ENCODE results near the gene LCN12.

Gene LCN12

DNA sequence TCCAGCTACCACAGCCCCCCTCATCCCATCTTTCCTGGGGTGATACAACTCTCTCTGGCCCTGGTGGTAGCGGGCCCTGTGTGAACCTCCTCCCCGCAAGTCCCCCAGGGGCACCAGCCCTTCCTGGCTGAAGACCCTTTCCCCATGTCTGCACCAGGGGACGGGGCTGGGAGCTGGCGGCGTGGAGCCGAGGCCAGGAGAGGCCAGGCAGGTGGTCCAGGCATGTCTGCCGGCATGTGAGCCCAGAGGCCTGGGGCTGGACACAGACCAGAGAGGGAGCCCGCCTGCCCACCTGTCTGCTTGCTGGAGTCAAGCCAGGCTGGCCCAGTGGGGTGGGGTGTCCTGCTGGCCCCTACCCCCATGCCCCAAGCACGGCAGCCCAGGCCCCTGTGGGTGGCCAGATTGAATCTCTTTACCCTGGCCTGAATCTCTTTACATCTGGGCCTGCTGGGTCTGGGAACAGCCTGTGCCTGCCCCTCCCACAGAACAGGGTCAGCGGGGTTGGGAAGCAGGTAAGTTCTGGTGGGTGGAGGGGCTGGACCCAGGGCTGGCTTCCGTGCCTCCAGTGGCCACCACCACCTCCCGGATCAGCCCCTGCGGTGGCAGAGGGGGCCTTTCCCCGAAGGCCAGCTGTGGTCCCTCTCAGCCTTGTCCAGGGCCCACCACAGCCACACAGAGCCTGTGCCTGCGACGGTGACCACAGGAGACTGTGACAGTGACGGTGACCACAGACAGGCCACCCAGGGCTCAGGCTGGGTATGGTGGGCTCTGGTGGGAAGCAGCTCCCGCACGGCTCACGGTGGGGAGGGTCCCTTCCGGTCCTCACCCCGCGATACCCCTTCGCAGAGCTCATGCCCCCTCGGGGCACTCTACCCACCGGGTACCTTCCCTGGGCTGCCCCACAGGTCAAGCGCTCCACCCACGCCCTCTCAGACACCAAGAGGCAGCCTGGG, 7.1 kb downstream of the LCN12 start:
- DNase-seq: no peak

DNA sequence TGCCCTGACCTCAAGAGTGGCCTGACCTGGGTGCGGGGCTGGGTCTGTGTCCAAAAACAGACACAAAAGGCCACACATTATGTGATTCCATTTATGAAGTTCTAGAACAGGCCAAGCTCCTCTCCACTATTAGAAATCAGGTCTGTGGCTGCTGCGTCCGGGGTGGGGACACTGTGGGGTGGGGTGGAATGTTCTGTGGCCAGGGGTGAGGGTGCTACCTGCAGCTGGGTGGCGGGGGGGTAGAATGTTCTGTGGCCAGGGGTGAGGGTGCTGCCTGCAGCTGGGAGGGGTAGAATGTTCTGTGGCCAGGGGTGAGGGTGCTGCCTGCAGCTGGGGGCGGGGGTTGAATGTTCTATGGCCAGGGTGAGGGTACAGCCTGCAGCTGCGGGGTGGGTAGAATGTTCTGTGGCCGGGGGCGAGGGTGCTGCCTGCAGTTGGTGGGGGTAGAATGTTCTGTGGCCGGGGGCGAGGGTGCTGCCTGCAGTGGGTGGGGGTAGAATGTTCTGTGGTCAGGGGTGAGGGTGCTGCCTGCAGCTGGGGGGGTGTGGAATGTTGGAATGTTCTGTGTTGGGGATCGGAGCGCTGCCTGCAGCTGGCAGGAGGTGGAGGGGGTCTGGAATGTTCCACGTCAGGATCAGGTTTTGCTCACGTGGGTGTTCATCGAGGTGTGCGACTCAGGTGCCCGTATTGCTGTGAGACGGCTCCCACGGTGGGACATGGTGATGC, 8.3 kb downstream of the LCN12 start:
- no peak for DNase-seq

DNA sequence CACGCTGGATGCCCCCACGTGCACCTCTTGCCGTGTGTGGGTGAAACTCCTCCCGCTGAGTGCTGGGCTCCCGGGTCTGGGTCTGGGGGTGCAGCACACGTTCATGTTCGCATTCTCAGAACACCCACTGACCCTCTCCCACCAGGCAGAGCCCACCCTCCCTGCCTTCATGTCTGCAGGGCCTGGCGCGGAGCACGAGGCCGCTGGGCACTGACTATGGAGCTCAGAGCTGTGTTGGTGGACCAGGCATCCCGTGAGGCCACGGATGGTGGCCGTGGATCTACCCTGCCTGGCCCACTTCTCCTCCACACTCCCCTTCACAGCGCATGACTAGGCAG, 8.8 kb downstream of the LCN12 start:
- DNase-seq: no peak

DNA sequence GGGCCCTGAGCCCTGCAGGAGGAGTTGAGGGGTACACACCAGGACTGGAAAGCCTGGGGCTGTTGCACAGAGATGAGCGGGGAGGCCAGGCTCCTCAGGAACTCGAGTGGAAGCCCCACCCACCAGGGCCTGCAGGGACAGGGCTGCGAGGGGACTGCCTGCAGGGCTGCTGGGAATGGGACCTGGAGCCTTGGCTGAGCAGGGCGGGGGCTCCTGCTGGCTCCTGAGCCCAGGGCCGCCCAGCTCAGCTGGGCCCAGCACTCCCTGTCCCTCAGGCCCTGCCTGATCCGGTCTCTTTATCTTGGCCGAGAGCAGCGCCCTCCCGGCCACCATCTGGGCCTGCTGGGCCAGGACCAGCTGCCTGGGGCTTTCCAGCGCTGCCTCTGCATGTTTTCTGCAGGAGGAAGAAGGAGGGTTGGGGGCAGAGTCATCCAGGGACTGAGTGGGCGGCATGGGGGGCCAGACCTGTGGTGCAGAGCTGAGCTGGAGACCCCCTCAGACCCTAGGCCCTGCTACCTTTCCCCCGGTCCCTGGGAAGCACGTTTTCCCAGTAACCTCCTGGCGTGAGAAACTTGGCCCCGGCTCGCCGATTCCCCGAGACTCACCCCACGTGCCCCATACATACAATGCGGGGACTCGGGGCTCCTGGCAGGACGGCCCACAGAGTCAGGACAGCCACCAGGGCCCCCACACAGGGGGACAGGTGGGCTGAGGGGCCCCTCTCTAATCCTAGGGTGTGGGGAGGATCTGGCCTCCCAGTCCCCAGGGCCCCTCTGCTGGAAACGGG, 9.4 kb downstream of the LCN12 start:
- no peak for DNase-seq

DNA sequence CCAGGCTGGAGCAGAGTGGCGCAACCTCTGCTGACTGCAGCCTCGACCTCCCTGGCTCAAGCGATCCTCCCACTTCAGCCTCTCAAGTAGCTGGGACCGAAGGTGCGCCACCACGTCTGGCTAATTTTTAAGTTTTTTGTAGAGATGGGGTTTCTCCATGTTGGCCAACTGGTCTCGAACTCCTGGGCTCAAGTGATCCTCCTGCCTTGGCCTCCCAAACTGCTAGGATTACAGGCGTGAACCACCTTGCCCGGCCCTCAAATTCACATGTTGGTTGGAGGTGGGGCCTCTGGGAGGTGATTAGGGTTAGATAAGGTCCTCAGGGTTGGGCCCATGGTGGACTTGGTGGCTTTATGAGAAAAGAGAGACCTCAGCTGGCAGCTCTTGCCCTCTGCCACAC, 10.1 kb downstream of the LCN12 start:
- DNase-seq: no peak

DNA sequence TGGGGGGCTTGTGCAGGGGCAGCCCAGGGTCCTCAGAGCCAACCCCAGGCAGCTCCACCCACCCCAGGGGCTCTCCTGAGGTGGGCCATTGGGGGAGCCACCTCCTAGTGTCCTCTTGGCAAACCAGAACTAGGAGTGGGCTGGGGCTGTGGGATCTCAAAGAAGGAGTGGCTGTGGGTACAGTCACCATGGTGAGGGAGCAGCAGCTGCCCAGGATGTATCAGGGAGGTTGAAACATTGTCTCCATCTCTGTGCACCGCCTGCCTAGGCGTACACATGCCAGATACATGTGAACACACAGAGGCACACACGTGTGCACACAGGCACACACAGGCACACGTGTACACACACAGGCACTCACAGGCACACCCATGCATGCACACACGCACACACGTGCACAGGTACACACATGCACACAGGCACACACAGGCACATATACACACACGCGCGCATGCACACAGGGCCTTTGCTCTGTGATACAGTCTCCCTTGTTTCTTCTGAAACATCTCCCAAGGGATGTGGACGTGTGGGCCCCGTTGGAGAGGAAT, 10.7 kb downstream of the LCN12 start:
- DNase-seq: no peak

DNA sequence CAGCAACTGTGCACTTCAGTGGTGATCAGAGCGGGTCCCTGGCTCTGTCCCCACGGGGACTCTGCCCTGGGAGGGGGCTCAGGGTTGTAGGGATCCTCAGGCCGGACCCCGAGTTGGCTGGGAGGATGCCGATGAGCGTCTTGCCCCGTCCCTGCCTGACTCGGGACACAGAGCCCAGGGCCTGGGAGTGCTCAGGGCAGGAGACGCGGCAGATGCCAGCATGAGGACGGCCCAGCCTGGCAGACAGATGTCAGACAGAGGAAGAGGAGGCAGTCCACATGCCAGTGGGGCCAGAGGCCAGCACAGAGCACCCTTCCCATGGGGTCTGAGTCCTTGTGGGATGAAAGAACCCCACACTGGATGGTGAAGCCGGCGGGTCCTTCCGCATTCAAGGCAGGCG, 11.3 kb downstream of the LCN12 start:
- no peak for DNase-seq

DNA sequence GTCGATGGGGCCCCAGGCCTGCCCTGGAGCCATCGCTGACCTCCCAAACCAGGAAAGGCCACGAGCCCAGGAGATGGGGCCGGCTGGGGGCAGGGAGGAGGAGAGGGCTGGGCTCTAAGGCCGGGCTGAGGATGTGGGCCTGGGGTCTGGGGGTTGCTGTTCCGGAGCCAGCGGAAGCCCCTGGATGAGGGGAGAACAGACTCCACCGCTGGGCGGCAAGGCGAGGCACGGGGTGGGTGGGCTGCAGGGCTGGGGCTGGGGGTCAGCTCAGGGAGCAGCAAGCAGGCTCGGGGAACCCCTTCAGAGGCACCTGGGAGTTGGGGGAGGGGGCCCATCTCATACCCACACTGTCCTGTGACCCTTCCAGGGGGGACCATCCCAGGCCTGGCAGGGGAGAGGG, 11.7 kb downstream of the LCN12 start:
- no peak for DNase-seq

DNA sequence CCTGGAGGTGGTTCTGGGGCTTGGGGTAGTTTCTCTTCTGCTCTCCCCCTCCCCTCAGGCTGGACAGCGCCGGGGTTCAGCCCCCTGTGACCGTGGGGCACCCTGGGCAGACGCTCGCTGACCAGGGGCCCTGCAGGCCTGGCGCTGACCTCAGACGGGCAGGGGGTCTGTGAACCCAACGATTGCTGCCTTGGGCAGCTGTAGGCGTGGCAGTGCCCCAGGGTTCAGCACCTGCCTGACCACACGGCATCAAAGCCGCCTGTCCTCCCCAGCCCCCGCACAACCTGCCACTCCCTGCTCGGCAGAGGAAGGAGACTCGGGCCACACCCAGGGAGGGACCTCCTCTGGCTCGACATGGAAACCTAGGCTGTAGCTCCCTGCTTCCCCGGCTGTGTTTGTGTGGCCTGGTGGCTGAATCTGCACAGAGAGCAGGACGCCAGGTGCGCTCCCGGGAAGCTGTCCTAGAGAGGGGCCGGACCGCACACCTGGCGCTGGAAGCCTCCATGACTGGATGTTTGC, 12.2 kb downstream of the LCN12 start:
- DNase-seq: peak; percentile 23

DNA sequence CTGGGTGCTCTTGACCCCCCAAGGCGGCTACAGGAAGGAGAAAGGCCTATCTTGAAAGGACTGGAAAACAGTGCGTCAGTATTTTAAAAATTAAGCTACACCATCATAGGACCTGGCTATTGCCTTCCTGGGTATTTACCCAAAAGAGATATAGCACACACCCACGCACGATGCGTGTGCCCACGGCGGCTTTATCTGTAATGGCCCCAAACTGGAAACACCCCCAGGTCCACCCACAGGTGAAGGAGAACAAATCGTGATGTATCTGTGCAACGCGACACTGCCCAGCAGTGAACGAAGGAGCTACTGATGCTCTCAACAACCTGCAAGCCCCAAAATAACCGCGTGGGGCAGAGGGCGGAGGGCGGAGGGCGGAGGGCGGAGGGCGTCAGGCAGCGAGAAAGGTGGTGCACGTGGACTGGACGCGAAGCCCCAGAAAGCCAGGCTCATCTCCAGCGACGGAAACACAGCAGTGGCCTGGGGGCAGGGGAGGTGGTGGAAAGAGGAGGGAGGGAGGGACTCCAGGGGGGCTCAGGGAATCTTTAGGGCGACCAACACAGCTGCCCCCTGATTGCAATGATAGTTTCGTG, 12.9 kb downstream of the LCN12 start:
- no peak for DNase-seq

DNA sequence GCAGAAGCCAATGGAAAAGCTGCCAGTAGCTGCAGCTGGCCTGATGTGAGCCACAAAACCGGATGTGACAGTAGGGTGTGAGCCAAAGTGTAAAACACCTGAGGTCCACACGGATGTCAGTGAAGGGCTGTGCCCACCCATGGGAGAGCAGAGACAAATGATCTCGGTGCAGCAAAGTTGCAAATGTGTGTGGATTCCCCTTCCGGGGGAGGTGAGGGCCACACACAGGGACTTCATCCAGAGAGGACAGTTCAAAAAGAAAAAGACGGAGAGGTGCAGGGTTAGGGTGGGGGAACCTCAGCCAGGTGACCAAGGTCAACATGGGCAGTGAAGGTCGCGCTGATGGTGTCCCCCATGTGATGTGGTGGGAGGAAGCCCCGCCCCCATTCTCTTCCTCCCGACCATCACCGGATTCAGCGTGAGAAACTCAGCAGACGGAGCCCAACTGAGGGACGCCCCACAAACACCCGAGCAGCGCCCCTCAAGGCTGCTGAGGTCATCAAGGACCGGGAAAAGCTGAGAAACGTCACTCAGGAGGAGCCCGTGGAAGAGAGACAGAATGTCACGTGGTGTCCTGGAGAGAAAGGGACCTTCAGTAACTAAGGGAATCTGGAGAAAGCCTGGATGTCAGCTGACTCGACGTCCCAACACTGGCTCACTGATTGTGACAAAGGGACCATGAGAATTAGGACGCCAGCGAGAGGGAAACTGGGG, 13.9 kb downstream of the LCN12 start:
- no peak for DNase-seq

DNA sequence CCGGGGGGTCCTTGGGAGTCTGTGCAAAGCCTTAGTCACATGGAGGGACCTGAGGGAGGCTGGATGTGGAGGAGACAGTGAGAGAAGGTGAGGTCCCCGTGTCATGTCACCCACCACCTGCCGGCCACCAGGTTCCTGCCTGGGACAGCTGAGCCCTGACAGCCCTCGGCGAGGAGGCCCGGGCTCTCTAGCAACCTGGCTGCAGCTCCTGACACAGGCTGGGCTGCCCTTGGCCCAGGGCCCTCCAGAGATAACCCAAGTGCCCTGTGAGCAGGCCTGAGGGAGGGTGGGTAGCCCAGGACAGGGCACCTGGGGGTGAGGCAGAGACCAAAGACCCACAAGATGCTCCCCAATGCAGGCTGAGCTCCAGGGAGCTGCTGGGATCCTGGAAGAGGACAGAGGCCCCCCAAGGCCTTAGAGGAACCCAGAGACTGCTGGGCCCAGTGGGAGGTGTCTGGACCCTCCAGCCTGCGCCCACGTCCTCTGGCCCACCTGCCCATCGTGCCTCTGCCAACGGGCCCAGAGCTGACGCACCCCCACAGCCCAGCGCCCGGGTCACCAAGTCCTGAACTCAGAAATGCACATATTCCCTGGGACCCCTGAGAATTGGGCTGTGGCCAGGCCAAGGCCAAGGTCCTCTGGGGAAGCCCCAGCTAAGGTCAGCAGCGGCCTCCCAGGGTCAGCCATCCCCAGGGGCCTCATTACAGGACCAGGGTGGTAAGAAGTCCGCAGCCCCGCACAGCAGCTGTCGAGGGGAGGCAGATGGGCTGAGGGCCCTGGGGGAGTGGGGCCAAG, 16.5 kb downstream of the LCN12 start:
- no peak for DNase-seq

DNA sequence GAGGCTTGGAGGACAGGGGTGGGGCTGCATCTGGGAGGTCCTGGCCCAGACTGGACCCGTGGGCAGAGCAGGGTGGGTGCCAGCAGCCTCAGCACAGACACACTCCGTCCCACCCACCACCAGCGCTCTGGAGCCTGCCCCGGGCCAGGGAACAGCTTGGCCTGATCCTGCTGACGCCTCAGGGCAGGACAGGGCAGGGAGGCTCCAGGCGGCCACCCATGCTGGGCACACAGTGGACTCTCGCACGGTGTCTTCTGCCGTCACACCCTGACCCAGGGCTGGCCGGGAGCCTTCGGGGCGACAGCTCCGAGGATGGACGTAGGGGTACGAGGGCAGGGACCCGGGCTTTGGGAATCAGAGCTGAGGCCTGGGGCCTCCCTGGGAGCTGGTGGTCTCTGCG, 17.1 kb downstream of the LCN12 start:
- no peak for DNase-seq

DNA sequence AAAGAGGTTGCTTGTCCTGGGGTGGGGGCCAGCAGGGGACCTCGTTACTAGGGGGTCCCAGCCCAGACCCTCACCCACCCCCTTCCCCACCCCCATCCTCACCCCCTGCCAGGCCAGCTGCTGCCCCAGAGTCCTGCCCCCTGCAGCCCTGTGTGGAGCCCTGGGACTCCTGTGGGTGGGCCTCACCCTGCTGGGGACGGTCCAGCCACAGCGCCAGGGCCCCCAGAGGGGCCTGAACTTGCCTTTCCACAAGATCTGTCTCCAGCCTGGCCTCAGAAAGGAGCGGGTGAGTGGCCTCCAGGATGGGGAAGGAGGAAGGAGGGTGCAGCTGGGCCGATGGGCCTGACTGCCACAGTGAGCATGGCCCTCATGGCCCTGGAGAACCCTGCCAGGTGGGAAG, 17.7 kb downstream of the LCN12 start:
- no peak for DNase-seq

DNA sequence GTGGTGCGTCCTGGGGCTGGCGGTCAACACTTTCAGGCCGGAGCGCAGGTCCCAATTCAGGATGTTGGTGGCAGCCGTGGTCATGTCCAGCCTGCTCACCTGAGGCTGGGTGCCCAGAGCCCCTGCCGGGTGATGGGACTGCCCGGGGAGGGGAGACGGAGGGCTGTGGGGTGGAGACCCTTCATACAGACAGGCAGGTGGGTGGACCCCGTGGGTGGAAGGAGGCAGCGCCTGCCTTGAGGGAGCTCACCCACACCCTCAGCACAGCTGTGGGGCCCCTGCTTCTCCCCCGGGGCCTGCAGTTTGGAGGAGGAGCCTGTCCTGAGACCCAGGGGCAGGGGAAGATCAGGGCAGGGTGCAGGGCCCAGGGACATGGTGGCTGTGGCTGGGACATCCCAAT, 18.3 kb downstream of the LCN12 start:
- no peak for DNase-seq

DNA sequence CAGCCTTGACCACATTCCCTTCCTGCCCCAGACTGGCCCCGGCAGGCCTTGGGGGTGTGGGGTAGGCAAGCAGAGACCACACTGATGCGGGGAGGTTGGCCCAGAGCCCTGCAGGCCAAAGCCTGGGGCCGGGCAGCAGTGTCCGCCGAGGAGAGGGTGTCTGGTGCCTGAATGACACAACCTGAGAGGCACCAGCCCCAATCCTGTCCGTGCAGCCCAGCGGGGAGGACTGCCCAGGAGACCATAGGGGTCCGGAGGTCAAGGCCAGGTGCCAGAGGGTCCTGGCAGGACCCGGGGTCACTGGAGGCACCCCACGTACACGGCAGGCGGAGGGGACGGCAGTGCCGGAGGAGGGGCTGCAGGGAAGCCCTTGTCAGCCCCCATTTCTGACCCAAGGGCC, 19.7 kb downstream of the LCN12 start:
- no peak for DNase-seq

DNA sequence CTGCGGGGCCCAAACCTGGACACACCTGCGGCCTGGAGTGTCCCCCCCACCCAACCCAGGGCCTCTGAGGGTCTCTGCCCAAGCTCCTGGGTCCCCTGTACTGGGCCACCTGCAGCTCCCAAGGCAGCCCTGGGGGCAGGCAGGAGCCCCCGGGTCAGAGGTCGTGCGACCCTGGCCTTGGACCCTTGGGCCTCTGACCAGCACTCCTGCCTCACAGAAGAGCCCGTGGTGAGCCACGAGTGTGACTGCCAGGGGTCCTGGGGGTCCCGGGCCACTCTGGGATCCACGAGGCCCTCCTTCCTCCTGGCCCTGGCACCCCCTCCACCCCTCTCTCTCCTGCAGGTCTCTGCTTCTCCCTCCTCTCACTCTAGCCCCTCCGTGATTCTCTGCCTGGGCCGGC, 20.3 kb downstream of the LCN12 start:
- DNase-seq: no peak

DNA sequence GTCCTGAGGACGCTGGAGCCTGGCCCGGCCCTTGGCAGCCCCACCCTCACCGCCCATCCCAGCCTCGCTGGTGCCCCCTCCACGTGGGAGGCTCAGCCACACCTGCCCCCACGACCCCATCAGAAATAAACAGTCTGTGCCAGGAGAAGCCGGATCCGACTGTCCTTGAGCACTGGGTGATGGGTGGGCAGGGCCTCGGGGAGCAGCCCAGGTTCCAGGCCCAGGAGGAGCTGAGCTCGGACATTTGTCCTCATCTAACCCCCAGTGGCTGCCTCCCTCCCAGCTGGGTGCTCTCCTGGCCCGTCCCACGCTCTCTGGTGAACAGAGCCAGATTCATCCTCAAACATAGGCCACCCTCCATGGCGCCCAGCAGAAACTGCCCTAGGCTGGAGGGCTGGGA, 20.7 kb downstream of the LCN12 start:
- DNase-seq: no peak

DNA sequence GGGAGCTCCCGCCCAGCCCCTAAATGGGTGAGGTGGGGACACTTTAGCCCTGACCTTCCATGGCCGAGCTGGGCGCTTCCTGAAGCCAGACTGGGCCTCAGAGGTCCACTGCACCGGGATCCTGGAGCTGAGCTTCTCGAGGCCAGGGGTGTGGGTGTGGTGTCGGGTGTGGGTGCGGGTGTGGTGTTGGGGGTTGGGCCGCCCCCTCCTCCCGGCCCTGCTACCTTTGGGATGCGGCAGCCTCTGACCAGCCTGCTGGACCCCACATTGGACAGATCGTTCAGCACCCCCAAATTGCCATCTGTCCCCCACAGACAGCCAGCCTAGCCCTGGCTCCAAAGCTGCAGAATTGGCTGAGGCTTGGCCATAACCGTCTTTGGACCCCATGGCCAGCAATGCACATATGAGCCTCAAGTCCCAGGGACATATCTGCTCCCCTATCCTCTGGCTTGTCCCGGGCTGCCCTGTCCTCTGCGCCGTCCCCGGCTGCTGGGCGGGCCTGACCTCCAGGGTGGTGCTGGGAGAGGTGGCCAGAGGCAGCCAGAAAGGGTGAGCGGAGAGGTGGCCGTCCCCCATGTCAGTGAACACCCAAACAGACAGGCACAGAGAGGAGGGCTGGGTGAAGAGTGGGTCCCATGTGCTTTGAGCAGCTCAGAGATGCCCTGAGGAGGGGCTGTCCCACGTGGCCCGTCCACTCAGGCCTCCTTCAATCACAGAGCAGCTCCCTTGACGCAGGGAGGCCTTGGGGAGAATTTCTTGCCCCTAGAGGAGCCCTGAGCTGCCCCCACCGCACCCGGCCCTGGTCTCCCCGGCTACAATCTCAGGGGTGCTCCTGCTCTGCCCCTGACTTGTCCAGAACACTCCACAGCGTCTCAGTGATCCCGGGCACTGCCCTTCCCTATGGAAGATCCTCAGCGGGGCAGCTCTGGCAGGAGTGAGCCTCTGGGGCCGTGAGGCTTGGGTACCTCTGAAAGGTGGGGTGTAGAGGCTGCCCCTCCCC, 21.8 kb downstream of the LCN12 start:
- no peak for DNase-seq
